GM12872 (cell line): ENCODE data around the gene ARHGEF4.

Experiments
- TF ChIP-seq, protein P1 (sequence below): IDR thresholded peaks from 3 replicates; pipeline ENCODE4 v1.5.1; 2011; ENCODE audit warnings: low read depth, mild to moderate bottlenecking, low read length, moderate library complexity; ENCODE audit not compliant: insufficient read depth

The ARHGEF4 gene

DNA sequence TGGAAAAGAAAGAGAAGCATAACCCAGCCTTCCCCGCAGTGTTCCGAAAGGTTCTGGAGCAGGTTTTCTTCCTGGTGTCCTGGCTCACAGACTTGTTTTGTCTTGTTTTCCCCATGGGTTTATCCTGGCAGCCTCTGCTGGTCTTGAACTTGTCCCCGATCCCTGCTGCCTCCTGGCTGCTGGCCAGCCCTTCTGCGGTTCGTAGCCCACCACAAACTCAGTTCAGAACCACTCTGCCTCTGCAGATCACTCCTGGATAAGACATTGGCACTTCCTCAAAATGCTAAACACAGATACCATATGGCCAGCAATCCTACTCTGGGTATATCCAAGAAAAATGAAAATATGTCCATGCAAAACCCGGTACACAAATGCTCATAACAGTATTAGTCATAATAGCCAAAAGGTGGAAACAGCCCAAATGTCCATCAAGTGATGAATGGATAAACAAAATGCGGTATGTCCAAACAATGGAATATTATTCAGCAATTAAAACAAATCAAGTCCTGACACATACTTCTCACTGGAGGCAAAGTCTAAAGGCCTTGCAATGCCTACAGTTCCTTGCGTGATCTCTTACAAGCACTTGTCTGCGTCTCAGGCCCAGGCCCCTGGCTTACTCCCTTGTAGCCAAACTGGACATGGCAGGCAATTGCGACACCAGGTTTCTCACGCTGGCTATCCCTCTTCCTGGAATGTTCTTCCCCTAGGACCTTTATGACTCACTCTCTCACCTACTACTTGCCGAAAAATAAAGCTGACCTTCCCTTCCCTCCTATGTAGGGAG lies 28.0 kb upstream of the ARHGEF4 start:
- TF ChIP-seq, protein P1, sequence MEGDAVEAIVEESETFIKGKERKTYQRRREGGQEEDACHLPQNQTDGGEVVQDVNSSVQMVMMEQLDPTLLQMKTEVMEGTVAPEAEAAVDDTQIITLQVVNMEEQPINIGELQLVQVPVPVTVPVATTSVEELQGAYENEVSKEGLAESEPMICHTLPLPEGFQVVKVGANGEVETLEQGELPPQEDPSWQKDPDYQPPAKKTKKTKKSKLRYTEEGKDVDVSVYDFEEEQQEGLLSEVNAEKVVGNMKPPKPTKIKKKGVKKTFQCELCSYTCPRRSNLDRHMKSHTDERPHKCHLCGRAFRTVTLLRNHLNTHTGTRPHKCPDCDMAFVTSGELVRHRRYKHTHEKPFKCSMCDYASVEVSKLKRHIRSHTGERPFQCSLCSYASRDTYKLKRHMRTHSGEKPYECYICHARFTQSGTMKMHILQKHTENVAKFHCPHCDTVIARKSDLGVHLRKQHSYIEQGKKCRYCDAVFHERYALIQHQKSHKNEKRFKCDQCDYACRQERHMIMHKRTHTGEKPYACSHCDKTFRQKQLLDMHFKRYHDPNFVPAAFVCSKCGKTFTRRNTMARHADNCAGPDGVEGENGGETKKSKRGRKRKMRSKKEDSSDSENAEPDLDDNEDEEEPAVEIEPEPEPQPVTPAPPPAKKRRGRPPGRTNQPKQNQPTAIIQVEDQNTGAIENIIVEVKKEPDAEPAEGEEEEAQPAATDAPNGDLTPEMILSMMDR, result no peak

DNA sequence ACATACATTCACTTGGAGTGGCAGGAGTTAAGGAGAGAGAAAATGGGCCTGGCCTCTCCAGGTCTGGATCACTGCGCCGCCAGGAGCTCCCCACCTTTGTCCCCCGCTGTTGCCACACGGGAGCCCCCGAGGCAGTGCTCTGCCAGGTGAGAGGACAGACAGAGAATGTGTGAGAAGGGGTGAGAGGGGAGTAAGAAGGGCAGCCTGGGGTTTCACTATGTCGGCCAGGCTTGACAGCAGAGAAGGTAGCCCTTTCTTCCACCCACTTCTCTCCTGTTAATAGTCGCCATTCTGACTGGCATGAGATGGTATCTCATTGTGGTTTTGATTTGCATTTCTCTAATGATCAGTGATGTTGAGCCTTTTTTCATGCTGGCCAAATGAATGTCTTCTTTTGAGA lies 26.2 kb upstream of the ARHGEF4 start:
- TF ChIP-seq, protein P1, result no peak

DNA sequence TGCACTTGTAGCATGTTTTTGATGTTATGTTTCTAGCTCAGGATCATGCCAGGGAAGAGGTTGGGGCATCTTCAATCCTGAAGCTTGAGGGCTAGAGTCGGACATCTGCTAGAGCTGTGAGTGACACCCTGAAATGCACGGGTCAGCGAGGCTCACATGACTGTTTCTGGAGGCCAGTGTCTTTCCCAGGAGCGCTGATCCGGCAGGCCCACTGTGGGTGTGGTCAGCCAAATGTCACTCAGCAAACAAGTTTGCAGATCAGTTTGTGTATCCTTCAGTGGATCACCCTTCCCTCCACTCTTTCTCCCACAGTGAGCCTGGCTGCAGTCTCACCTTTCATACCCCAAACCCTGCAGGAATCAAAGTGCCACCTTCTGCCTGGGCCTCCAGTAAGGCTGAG lies 23.0 kb upstream of the ARHGEF4 start:
- TF ChIP-seq, protein P1, result no peak

DNA sequence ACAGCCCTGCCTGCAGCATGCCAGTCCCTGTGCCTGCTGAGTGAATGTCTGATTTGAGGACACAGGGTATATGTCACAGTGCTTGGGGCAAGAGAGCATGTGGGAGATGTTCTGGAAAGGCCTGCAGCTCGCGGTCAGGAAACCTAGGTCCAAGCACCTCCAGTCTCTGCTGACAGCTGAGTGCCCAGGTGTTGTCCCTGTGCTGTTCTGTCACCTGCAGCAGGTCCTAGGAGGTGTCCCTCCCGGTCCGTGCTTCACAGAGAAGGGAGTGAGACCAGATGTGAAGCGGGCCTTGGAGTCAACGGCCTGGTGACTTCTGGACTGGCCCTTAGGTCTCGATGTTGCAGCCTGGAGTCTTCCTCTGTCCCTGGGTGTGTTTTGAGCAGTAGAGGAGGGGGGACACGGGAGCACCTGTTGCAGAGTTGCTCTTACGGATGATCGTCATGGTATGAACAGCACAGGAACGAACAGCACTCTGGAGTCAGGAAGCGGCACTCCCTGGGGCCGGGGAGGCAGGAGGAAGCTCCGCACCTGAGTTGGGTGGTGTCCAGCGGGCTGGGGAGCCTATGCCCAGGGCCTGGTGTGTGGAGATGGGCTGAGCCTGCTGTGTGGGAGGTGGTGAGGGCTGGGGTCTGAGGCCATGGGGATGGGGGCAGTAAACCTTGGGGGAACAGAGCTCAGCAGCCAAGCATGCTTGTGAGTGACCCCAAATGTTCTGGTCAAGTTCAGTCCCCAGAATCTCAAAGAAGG lies 21.6 kb upstream of the ARHGEF4 start:
- TF ChIP-seq, protein P1, result no peak

DNA sequence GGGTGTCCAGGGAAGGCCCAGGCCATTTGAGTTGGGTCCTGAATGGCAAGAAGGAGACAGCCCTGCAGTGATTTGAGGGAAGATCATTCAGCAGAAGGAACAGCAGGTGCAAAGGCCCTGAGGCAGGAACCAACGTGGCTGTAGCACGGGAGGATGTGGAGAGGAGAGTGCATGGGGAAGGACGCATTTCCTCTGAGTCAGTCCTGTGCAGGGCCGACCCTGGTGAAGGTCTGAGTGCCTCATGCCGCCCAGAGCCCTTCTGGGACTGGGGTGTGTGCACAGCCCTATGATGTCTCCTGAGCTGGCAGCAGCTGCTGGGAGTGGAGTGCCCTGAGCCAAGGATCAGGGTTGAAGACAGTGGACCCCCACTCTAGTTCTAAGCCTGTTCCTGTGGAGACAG lies 17.9 kb upstream of the ARHGEF4 start:
- TF ChIP-seq, protein P1, result no peak

DNA sequence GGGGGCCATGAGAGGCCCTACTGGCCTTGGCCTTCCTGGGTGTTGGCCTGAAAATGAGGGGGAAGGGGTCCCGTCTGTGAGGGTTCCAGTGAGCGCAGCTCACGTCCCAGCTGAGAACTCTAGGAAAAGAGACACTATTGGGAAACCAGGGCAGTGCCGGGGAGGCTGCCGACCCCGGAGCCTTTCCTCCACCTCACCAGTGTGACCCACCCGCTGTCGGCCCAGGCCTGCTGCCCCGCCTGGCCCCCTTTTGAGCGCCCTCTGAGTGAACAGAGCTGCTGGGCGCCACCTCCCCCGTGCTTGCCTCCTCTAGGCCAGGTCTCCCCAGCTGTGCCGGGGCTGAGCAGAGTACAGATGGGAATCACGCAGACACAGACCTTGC lies 17.5 kb upstream of the ARHGEF4 start:
- TF ChIP-seq, protein P1, result no peak

DNA sequence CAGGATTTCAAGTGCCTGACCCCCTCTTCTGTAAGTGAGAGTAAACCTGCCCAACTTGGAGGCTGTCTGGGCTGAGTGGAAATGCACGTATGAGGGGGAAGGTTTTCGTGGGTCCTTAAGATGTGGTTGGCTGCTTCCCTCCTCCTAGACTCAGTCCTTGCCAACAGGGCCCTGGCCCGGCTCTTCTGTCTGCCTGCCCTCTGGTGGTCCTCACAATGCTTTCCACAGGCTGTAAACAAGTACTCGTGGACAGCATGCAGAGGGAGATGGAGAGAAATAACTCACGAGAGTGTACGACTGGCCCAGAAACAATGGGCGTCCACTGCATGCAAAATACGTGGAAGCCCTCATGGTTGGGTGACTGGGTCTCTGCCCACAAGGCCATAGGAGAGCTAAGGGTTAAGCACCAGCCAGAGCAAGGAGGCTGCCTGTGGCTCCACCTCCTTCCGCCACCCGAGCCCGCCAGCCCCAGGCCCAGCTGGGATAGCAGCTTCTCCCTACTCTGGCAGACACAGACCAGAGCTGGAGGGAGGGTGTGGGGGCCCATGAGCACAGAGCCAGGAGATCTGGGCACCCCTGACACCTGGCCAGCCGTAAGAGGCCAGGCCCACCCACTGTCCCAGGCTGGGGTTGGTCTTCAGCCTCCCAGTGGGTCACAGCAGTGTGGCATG lies 17.0 kb upstream of the ARHGEF4 start:
- TF ChIP-seq, protein P1, result no peak
